Brain microvascular endothelial cell (primary cell): ENCODE data around the gene TMEM266.

Experiments used
- DNase-seq: peaks from one replicate; pipeline ENCODE4 v3.0.0-alpha.2; 2020
- H3K27ac ChIP-seq: fragments of 250-450 bp; sonication (Bioruptor Pico); 2 replicates; pipeline ENCODE4 v1.5.1; 2020; ENCODE audit warnings: mild to moderate bottlenecking, moderate library complexity
- H3K27me3 ChIP-seq: fragments of 250-450 bp; sonication (Bioruptor Pico); replicated peaks from 2 replicates; pipeline ENCODE4 v1.5.1; 2020; ENCODE audit warnings: mild to moderate bottlenecking
- H3K36me3 ChIP-seq: fragments of 250-450 bp; sonication (Bioruptor Pico); replicated peaks from 2 replicates; pipeline ENCODE4 v1.5.1; 2020; ENCODE audit warnings: mild to moderate bottlenecking
- H3K4me3 ChIP-seq: 2 replicates; pipeline ENCODE4 v1.5.1; 2011; ENCODE audit warnings: low read depth, mild to moderate bottlenecking, control low read depth, low read length, moderate library complexity
- CTCF ChIP-seq: IDR thresholded peaks from 2 replicates; pipeline ENCODE4 v1.5.1; 2011; ENCODE audit warnings: low read depth, mild to moderate bottlenecking, moderate library complexity, low read length, control low read depth, inconsistent platforms; ENCODE audit errors: missing control alignments
- in situ Hi-C: cut with HindIII; loops from 2 replicates; pipeline ENCODE4 v1.10.0; 2017; ENCODE audit warnings: low sequenced_read_pairs, low pct_ligation_motif_present

TMEM266 gene

GRCh38 chr15:76164602-76165001, 104.8 kb downstream of the TMEM266 start:
- no peak for DNase-seq
- in situ Hi-C loops: no loop called here
- H3K36me3 ChIP-seq: no peaks in the 10 kb centered on the region
- H3K27me3 ChIP-seq: no peaks in the 10 kb centered on the region
- no peak for TF ChIP-seq CTCF
- H3K4me3 ChIP-seq: no peak overlapping the region
- no peak overlapping the region for H3K27ac ChIP-seq

GRCh38 chr15:76165951-76166350, 106.2 kb downstream of the TMEM266 start:
- H3K27me3 ChIP-seq: no peaks in the 10 kb centered on the region
- H3K27ac ChIP-seq: no peak overlapping the region
- in situ Hi-C loops: no loop called here
- no peaks in the 10 kb centered on the region for H3K36me3 ChIP-seq
- no peak for TF ChIP-seq CTCF
- no peak for DNase-seq
- no peak overlapping the region for H3K4me3 ChIP-seq

DNA sequence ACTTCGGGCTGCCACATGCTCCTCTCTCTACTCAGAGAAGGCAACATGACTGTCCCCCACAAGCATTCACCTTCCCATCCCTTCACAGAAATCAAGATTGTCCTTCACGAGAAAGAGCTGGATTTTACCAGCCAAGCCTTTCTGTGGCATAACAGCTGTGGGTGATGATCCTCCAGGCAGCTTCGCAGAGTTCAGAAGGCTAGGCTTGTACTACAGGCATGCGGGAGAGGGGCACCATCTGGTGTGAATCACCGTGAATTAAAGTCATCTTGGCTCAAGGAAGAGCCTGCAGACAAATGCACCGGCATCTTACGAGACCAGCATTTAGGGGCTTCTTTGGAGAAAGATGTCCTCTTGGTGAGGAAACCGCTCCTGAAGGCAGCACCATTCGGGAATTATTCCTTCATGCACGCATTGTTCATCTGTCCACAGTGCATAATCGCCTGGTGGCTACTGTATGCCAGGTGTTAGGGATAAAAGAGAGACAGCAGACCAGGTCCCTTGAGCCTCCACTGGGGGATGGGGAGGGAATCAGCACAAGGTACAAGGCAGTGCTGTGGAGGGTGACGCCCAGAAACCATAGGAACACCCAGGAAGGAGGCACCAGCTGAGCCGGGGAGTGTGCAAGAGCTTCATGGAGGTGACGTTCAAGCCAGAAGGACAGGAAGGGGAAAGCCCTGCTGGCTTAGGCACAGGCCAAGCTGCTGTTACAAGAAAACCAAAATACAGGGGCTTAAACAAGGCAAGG, 108.6 kb downstream of the TMEM266 start:
- H3K27ac ChIP-seq: no peak overlapping the region
- in situ Hi-C loops: no loop called here
- TF ChIP-seq CTCF: no peak
- H3K27me3 ChIP-seq: no peaks in the 10 kb centered on the region
- no peaks in the 10 kb centered on the region for H3K36me3 ChIP-seq
- H3K4me3 ChIP-seq: no peak overlapping the region
- DNase-seq: no peak

DNA sequence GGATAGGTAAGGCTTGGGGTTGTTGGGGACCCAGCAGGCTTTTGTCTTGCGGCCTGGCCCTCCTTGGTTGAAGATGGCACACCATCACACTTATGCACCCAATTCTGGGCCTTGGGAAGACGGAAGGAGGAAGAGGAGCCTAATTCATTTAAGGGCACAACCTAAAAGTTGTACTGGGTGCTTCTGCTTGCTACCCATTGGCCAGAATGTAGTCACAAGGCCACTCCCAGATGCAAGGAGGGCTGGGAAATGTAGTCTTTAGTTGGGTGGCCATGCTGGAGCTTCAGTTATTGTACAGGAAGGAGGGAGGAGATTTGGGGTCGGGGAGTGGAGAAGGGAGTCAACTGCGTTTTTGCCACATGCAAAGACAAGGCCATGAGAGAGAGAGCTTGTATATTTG, 109.2 kb downstream of the TMEM266 start:
- TF ChIP-seq CTCF: no peak
- Histone ChIP-seq H3K4me3 (no peak overlapping the region), H3K27me3 (no peaks in the 10 kb centered on the region), H3K36me3 (no peaks in the 10 kb centered on the region), H3K27ac (no peak overlapping the region)
- in situ Hi-C loops: no loop called here
- peak; percentile 40 for DNase-seq

DNA sequence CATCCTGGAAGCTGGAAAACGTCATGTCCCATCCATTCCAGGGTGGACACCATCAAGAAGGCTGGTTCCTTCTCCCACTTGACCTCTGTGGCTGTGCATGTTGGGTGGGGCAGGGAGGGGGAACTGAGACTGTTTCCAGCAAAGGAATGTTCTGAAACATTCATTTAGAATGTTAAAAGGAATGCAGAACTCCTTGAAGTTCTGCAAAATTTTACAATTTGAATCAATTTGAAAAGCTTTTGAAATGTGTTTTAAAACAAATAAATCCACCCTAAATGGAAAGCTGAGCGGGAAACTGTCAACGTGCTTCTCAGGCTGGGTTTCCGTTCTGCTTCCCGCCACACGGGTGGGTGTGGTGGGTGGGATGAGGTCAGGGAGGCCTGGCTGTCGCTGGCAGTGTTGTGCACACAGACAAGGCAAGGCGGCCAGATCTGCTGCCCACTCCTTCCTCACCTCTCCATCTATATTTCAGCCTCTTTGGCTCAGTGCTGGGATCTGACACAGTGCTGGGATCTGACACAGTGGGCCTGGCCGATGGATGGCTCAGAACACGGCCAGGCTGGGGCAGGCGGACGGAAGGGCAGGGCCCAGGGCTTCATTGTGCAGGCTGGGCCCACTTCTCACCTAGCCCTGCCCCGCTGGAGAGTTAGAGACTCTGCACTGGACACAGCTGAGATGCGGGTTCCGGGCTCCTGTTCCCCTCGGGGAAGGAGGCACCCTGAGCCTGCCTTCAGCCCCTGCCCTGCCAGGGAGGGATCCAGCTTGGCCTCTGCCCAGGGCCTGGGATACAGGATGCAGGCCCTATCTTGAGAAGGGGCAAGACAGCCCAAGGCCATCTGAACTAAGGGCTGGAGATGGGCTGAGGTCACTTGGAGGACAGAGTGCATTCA, 110.4 kb downstream of the TMEM266 start:
- DNase-seq: no peak
- no peaks in the 10 kb centered on the region for H3K36me3 ChIP-seq
- in situ Hi-C loops: no loop called here
- H3K27me3 ChIP-seq: no peaks in the 10 kb centered on the region
- TF ChIP-seq CTCF: no peak
- no peak overlapping the region for H3K4me3 ChIP-seq
- no peak overlapping the region for H3K27ac ChIP-seq
